ENCODE results near the gene ATP2A1.

ATP2A1 gene

GRCh38 chr16:28930203-28930602, 51.9 kb downstream of the ATP2A1 start:
- H2AK5ac ChIP-seq (ENCODE audit: low read length): no peak overlapping the region
- H4K12ac ChIP-seq (ENCODE audit: low read depth, low read length): no peak overlapping the region
- WGBS (ENCODE audit: extremely low coverage, insufficient coverage, insufficient read length): no CpG with 5 or more reads among the region's 3 CpGs
- no peak overlapping the region for H2BK5ac ChIP-seq (ENCODE audit: low read depth, low read length, poor library complexity)
- H4K8ac ChIP-seq (ENCODE audit: low read depth, low read length): no peak overlapping the region
- no peak overlapping the region for H3K14ac ChIP-seq (ENCODE audit: low read length)
- no peak overlapping the region for H3K23ac ChIP-seq (ENCODE audit: low read length)
- no peak overlapping the region for H4K91ac ChIP-seq (ENCODE audit: low read depth, low read length)
- H3K79me1 ChIP-seq (ENCODE audit: low read length): peaks cover 8% of the 10 kb centered on the region
- no peak overlapping the region for H2AFZ ChIP-seq (ENCODE audit: insufficient read depth, low read length, poor library complexity)
- H3K27ac ChIP-seq (ENCODE audit: low read depth, low read length): no peak overlapping the region
- H3K4ac ChIP-seq (ENCODE audit: low read depth, low read length): no peak overlapping the region
- no peak overlapping the region for H3K4me3 ChIP-seq (ENCODE audit: low read depth, low read length)
- no peak overlapping the region for H3K9ac ChIP-seq (ENCODE audit: low read length)
- no peak overlapping the region for H2BK120ac ChIP-seq (ENCODE audit: insufficient read depth, low read length, poor library complexity)
- no peak overlapping the region for H3K4me2 ChIP-seq (ENCODE audit: low read length)
- peaks cover 4% of the 10 kb centered on the region for H3K79me2 ChIP-seq (ENCODE audit: control insufficient read depth, insufficient read depth, low read length, poor library complexity)
- peaks cover 1% of the 10 kb centered on the region for H3K9me3 ChIP-seq (ENCODE audit: insufficient read depth, low read depth, low read length)
- H2BK12ac ChIP-seq (ENCODE audit: low read length): no peak overlapping the region
- no peak overlapping the region for H3K18ac ChIP-seq (ENCODE audit: low read length)
- H3K4me1 ChIP-seq (ENCODE audit: control insufficient read depth in 1 of 2, insufficient read depth in 2 of 2, low read length in 2 of 2): peaks cover 3 to 4% of the 10 kb centered on the region in 2 experiments
- no peaks in the 10 kb centered on the region for H3K36me3 ChIP-seq (ENCODE audit: control insufficient read depth in 1 of 2, insufficient read depth in 2 of 2, low read length in 2 of 2)
- no peaks in the 10 kb centered on the region for H3K27me3 ChIP-seq (ENCODE audit: insufficient read depth, low read length)
- no peak for DNase-seq

GRCh38 chr16:28930652-28931051, 52.4 kb downstream of the ATP2A1 start:
- no peak overlapping the region for H3K4me2 ChIP-seq (ENCODE audit: low read length)
- no peak overlapping the region for H2AK5ac ChIP-seq (ENCODE audit: low read length)
- no peak overlapping the region for H3K23ac ChIP-seq (ENCODE audit: low read length)
- peaks cover 1% of the 10 kb centered on the region for H3K9me3 ChIP-seq (ENCODE audit: insufficient read depth, low read depth, low read length)
- no peak overlapping the region for H2BK5ac ChIP-seq (ENCODE audit: low read depth, low read length, poor library complexity)
- no peaks in the 10 kb centered on the region for H3K79me2 ChIP-seq (ENCODE audit: control insufficient read depth, insufficient read depth, low read length, poor library complexity)
- H3K79me1 ChIP-seq (ENCODE audit: low read length): peaks cover 3% of the 10 kb centered on the region
- H3K36me3 ChIP-seq (ENCODE audit: control insufficient read depth in 1 of 2, insufficient read depth in 2 of 2, low read length in 2 of 2): no peaks in the 10 kb centered on the region
- no CpG with 5 or more reads among the region's 3 CpGs for WGBS (ENCODE audit: extremely low coverage, insufficient coverage, insufficient read length)
- H4K12ac ChIP-seq (ENCODE audit: low read depth, low read length): no peak overlapping the region
- no peaks in the 10 kb centered on the region for H3K27me3 ChIP-seq (ENCODE audit: insufficient read depth, low read length)
- H3K4me1 ChIP-seq (ENCODE audit: control insufficient read depth in 1 of 2, insufficient read depth in 2 of 2, low read length in 2 of 2): peaks cover 3 to 6% of the 10 kb centered on the region in 2 experiments
- no peak overlapping the region for H3K14ac ChIP-seq (ENCODE audit: low read length)
- no peak overlapping the region for H2AFZ ChIP-seq (ENCODE audit: insufficient read depth, low read length, poor library complexity)
- H2BK120ac ChIP-seq (ENCODE audit: insufficient read depth, low read length, poor library complexity): no peak overlapping the region
- no peak overlapping the region for H3K27ac ChIP-seq (ENCODE audit: low read depth, low read length)
- no peak for DNase-seq
- no peak overlapping the region for H3K18ac ChIP-seq (ENCODE audit: low read length)
- no peak overlapping the region for H3K9ac ChIP-seq (ENCODE audit: low read length)
- no peak overlapping the region for H4K8ac ChIP-seq (ENCODE audit: low read depth, low read length)
- H2BK12ac ChIP-seq (ENCODE audit: low read length): no peak overlapping the region
- no peak overlapping the region for H3K4me3 ChIP-seq (ENCODE audit: low read depth, low read length)
- no peak overlapping the region for H3K4ac ChIP-seq (ENCODE audit: low read depth, low read length)
- no peak overlapping the region for H4K91ac ChIP-seq (ENCODE audit: low read depth, low read length)

GRCh38 chr16:28931801-28932225, 53.5 kb downstream of the ATP2A1 start, which contains the start of gene CD19:
TSS of gene CD19 (plus strand) at chr16:28931971. CDS start at chr16:28932001, 30 bp downstream.
- H3K36me3 ChIP-seq (ENCODE audit: control insufficient read depth in 1 of 2, insufficient read depth in 2 of 2, low read length in 2 of 2): no peaks in the 10 kb centered on the region
- no peaks in the 10 kb centered on the region for H3K79me2 ChIP-seq (ENCODE audit: control insufficient read depth, insufficient read depth, low read length, poor library complexity)
- no peak within 1 kb of the TSS for H3K4me3 ChIP-seq (ENCODE audit: low read depth, low read length)
- no peak within 1 kb of the TSS for H2AFZ ChIP-seq (ENCODE audit: insufficient read depth, low read length, poor library complexity)
- no CpG with 5 or more reads among the region's 10 CpGs for WGBS (ENCODE audit: extremely low coverage, insufficient coverage, insufficient read length)
- no peak within 1 kb of the TSS for H2BK5ac ChIP-seq (ENCODE audit: low read depth, low read length, poor library complexity)
- H3K18ac ChIP-seq (ENCODE audit: low read length): no peak within 1 kb of the TSS
- H3K27me3 ChIP-seq (ENCODE audit: insufficient read depth, low read length): no peaks in the 10 kb centered on the region
- peaks cover 1% of the 10 kb centered on the region for H3K9me3 ChIP-seq (ENCODE audit: insufficient read depth, low read depth, low read length)
- H4K91ac ChIP-seq (ENCODE audit: low read depth, low read length): no peak within 1 kb of the TSS
- H3K14ac ChIP-seq (ENCODE audit: low read length): no peak within 1 kb of the TSS
- no peaks in the 10 kb centered on the region for H3K79me1 ChIP-seq (ENCODE audit: low read length)
- no peak for DNase-seq
- H3K23ac ChIP-seq (ENCODE audit: low read length): no peak within 1 kb of the TSS
- H3K27ac ChIP-seq (ENCODE audit: low read depth, low read length): no peak within 1 kb of the TSS
- no peak within 1 kb of the TSS for H3K4ac ChIP-seq (ENCODE audit: low read depth, low read length)
- no peak within 1 kb of the TSS for H4K8ac ChIP-seq (ENCODE audit: low read depth, low read length)
- H2BK120ac ChIP-seq (ENCODE audit: insufficient read depth, low read length, poor library complexity): no peak within 1 kb of the TSS
- H4K12ac ChIP-seq (ENCODE audit: low read depth, low read length): no peak within 1 kb of the TSS
- H3K4me2 ChIP-seq (ENCODE audit: low read length): no peak within 1 kb of the TSS
- no peak within 1 kb of the TSS for H3K9ac ChIP-seq (ENCODE audit: low read length)
- no peak within 1 kb of the TSS for H2BK12ac ChIP-seq (ENCODE audit: low read length)
- H3K4me1 ChIP-seq (ENCODE audit: control insufficient read depth in 1 of 2, insufficient read depth in 2 of 2, low read length in 2 of 2): peaks cover 3 to 6% of the 10 kb centered on the region in 2 experiments
- no peak within 1 kb of the TSS for H2AK5ac ChIP-seq (ENCODE audit: low read length)

- no peak overlapping the region for H2BK120ac ChIP-seq (ENCODE audit: insufficient read depth, low read length, poor library complexity)
- no peak overlapping the region for H3K4me2 ChIP-seq (ENCODE audit: low read length)
- no peak overlapping the region for H3K4me3 ChIP-seq (ENCODE audit: low read depth, low read length)
- H4K8ac ChIP-seq (ENCODE audit: low read depth, low read length): no peak overlapping the region
- whole genome bisulfite sequencing (ENCODE audit: extremely low coverage, insufficient coverage, insufficient read length): no CpG with 5 or more reads among the region's 20 CpGs
- no peak for DNase-seq
- H2BK5ac ChIP-seq (ENCODE audit: low read depth, low read length, poor library complexity): no peak overlapping the region
- H2BK12ac ChIP-seq (ENCODE audit: low read length): no peak overlapping the region
- H2AFZ ChIP-seq (ENCODE audit: insufficient read depth, low read length, poor library complexity): no peak overlapping the region
- no peak overlapping the region for H3K9ac ChIP-seq (ENCODE audit: low read length)
- no peaks in the 10 kb centered on the region for H3K36me3 ChIP-seq (ENCODE audit: control insufficient read depth in 1 of 2, insufficient read depth in 2 of 2, low read length in 2 of 2)
- H4K91ac ChIP-seq (ENCODE audit: low read depth, low read length): no peak overlapping the region
- no peak overlapping the region for H4K12ac ChIP-seq (ENCODE audit: low read depth, low read length)
- no peak overlapping the region for H3K23ac ChIP-seq (ENCODE audit: low read length)
- H3K27ac ChIP-seq (ENCODE audit: low read depth, low read length): no peak overlapping the region
- H3K27me3 ChIP-seq (ENCODE audit: insufficient read depth, low read length): no peaks in the 10 kb centered on the region
- no peak overlapping the region for H3K14ac ChIP-seq (ENCODE audit: low read length)
- no peaks in the 10 kb centered on the region for H3K79me1 ChIP-seq (ENCODE audit: low read length)
- peaks cover 3 to 6% of the 10 kb centered on the region in 2 experiments for H3K4me1 ChIP-seq (ENCODE audit: control insufficient read depth in 1 of 2, insufficient read depth in 2 of 2, low read length in 2 of 2)
- peak overlapping the region; percentile 18 for H2AK5ac ChIP-seq (ENCODE audit: low read length)
- no peaks in the 10 kb centered on the region for H3K79me2 ChIP-seq (ENCODE audit: control insufficient read depth, insufficient read depth, low read length, poor library complexity)
- H3K18ac ChIP-seq (ENCODE audit: low read length): no peak overlapping the region
- peaks cover 1% of the 10 kb centered on the region for H3K9me3 ChIP-seq (ENCODE audit: insufficient read depth, low read depth, low read length)
- H3K4ac ChIP-seq (ENCODE audit: low read depth, low read length): no peak overlapping the region
Observed at GRCh38 chr16:28932339-28933141, 54.3 kb downstream of the ATP2A1 start.

Measured in trophoblast cell (in vitro differentiated cells and primary cell).